ENCODE results near the gene HPDL.
"Not testable (repeated sequence)": the region's sequence is repeated elsewhere in the genome, so short reads cannot be mapped to it uniquely, and the experiment has no call there.

HPDL gene

GRCh38 chr1:45351508-45351907 is 24.8 kb downstream of the HPDL start:
- DNase-seq (ENCODE audit: low spot score), result no peak

GRCh38 chr1:45353685-45354084 is 27.0 kb downstream of the HPDL start:
- no peak for DNase-seq (ENCODE audit: low spot score)

- no peak for DNase-seq (ENCODE audit: low spot score)
Observed at GRCh38 chr1:45354838-45355237, 28.1 kb downstream of the HPDL start.

GRCh38 chr1:45355683-45356082 is 29.0 kb downstream of the HPDL start:
- DNase-seq (ENCODE audit: low spot score), result no peak

GRCh38 chr1:45356186-45356585 is 29.5 kb downstream of the HPDL start:
- DNase-seq (ENCODE audit: low spot score), result no peak

GRCh38 chr1:45359882-45360513 is 33.3 kb downstream of the HPDL start:
- peak; percentile 61 for DNase-seq (ENCODE audit: low spot score)

- DNase-seq (ENCODE audit: low spot score), result not testable (repeated sequence)
Observed at GRCh38 chr1:45360981-45361380, 34.3 kb downstream of the HPDL start.

- DNase-seq (ENCODE audit: low spot score), result no peak
Observed at GRCh38 chr1:45364294-45364693, 37.6 kb downstream of the HPDL start.

- DNase-seq (ENCODE audit: low spot score), result no peak
Observed at GRCh38 chr1:45365051-45365450, 38.4 kb downstream of the HPDL start.

- no peak for DNase-seq (ENCODE audit: low spot score)
Observed at GRCh38 chr1:45370575-45370974, 43.9 kb downstream of the HPDL start.

GRCh38 chr1:45373573-45373972 is 46.9 kb downstream of the HPDL start:
- DNase-seq (ENCODE audit: low spot score), result no peak

- DNase-seq (ENCODE audit: low spot score), result no peak
Observed at GRCh38 chr1:45375104-45376090, 48.7 kb downstream of the HPDL start.

GRCh38 chr1:45378184-45378583 is 51.5 kb downstream of the HPDL start:
- no peak for DNase-seq (ENCODE audit: low spot score)
